NT2/D1 (cell line): ENCODE results near the gene KCNK18.

Experiments
- SUZ12 ChIP-seq: IDR thresholded peaks from 2 replicates; pipeline ENCODE4 v1.6.1; 2011; ENCODE audit not compliant: insufficient read length, insufficient read depth; ENCODE audit errors: extremely low read depth
- YY1 ChIP-seq: IDR thresholded peaks from 2 replicates; pipeline ENCODE4 v1.6.1; 2011; ENCODE audit not compliant: insufficient read length, insufficient read depth
- ZNF274 ChIP-seq: IDR thresholded peaks from 2 replicates; pipeline ENCODE4 v1.6.1; 2011; ENCODE audit warnings: mild to moderate bottlenecking, low read depth, low read length

GRCh38 chr10:117241541-117242462, 44.5 kb downstream of the KCNK18 start:
- no peak for TF ChIP-seq ZNF274
- TF ChIP-seq YY1, result no peak
- no peak for TF ChIP-seq SUZ12
